GM19099 (cell line): ENCODE measurements around the gene ENTPD8.
A peak's percentile ranks its signal among the peaks of the same experiment; 100 is the strongest.

Experiments
- POLR2A ChIP-seq: IDR thresholded peaks from 3 replicates; pipeline ENCODE4 v1.6.1; 2011; ENCODE audit warnings: low read depth; ENCODE audit not compliant: insufficient read length; ENCODE audit errors: extremely low read depth

Gene ENTPD8

DNA sequence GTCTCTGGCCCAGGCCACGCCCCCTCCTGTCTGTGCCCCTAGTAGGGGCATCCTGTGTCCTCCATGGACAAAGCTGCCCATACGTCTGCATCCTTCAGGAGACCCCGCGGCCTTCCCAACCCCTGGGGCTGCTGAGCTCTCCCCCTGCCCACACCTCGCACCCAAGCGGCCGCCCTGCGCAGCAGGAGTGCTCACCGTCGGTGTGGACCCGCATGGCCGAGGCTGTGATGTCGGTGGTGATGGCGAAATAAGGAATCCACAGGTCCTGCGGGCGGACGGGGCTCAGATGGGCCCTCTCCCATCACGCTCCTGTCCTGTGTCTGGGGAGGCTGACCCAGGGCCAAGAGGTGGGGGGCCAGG lies 22.8 kb upstream of the ENTPD8 start:
- no peak for TF ChIP-seq POLR2A

DNA sequence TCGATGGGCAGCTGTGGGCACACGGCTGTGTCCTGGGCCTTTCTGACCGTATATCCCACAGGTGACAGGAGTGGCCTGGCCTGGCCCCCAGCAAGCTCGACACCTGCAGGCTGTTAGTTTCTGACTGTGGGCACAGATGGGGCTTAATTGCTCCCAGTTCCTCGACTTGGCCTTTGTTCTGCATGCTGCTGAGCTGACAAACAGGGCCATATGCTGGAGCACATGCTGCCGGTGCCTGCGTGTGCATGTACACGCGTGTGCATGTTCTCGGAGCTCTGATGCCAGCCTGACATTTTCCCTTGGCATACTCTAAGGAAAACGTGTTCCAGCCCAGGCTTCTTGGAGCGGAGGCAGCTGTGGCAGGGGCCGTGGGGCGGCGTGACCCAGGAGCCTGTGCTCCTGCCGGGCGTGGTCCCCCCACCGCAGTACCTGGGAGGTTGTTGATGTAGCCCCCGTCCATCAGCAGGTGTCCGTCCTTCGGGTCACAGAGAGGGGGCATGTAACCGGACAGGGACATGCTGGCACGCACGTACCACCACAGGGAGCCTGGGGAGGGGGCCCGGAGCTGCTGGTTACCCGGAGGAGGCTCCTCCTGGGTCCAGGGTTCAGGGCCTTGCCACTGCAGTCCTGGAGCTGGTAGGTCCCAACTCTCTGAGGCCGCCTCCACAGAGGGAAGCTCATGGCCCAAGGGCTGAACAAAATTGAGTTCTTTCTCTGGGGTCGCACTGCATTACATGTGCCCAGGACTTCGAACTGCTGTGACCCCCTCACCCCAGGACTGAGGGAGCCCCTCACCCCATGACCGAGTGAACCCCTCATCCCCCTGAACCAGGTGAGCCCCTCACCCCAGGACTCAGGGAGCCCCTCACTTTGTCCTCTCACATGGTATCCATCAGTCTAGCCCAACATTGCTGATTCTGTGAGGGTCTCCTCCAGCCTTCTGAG lies 22.1 kb upstream of the ENTPD8 start:
- TF ChIP-seq POLR2A, result no peak

DNA sequence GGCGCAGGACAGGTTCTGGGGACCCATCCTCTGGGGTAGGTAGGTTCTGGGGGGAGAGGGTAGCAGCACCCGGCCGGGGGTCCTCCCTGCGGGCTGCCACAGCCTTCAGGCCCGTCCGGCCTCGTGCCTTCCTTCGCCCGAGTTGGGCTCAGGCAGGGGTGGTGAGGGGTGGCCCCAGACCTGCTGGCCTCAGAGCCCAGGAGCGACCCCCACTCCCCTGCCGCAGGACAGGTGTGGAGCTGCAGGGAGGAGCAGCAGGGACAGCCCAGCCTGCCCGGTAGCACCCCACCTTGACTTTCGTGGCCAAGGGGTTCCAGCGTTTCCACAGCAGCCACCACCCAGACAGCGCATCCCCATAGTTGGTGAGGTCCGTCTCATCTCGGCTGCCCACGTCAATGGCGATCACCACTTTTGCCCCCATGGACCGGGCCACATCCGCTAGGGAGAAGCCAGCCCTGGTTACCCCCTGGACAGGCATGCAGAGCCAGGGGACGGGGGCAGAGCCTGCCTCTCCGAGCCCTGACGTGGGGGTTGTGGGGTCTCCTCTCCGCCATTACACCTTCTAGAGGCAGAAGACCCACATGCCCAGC lies 21.3 kb upstream of the ENTPD8 start:
- TF ChIP-seq POLR2A, result no peak

DNA sequence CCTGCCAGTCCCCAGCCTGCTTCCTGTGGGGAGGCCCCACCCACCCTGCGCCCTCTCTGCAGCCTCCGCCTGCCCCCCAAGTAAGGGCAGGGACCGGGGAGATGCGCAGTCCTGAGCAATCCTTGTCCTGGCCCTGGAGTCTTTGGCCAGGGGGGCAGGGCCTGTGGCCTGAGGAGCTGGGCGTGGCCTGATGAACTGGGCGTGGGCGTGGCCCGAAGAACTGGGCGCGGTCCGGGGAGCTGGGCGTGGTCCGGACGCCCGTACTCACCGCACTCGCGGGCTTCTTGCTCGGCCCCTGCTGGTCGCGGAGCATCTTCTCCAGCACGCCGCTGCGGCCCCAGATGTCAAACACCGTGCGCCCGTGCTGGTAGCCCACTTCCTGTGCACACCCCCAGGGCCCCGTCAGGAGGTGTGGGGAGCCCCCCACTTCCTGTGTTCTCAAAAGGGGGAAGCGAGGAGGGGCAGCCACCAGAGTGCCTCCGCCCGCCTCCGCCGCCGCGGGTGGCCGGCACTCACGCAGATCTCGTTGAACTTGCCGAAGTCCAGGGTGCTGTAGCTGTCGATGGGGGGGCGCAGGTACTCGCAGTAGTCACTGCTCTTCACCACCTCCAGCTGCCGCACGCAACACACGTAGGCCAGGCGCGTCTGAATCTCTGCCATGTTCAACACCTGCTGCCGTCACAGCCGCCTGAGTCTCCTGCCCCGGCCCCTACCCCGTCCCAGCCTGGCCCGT lies 20.7 kb upstream of the ENTPD8 start:
- TF ChIP-seq POLR2A, result peak; percentile 54

DNA sequence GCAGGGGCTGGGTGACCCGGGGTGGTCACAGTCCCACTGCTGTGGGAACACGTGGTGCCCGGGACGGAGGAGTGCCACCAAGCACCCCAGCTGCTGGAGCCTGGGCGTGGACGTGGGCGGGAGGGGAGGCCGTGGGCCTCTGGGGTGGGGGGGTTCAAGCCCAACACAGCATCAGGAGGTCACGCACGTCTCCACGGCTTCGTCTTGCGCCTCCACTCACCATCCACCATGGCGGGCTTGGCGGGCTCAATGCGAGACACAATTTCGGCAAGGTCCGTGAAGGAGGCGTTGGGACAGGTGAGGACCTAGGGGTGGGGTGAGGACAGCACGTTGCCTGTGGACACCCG lies 20.1 kb upstream of the ENTPD8 start:
- no peak for TF ChIP-seq POLR2A

DNA sequence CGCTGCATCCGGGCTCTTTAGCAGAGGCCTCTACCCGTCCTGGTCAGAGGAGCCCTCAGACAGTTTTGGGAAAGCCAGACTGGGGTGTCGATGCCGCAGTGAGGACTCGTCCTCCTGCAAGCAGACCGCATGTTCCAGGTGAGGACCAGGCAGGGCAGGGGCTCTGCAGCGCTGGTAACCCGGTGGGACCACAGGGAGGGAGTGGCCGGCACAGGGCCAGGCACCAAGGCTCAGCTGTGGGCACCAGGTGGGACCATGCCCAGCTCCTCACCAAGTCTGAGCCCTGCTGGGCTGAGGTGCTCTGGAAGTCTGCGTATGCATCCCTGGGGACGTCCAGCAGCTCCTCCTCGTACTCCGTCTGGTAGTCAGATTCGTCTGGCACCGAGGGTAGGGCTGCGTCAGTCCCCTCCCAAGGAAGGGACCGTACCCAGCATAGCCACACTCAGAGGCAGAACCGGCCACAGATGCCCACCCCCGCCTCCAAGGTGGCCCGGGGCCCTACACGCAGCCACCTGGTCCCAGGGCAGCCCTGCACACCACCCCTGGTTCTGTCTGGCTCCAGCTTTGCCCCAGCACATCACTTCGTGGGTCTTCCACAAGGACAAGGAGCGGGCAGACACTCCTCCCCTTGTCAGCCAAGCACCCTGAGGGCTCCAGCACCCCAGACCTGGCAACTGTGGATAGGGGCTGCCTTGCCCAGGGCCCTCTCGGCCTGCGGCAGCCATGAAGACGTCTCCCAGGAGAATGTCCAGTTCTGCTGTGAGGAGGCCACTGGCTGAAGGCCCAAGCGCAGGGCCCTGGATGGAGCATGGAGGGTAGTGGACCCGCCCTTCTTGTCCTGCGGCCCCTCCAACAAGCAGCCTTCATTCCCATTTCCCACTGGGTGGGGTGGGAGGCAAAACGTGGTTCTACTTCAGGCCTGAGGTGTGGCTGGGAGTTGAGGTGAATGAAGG lies 19.5 kb upstream of the ENTPD8 start:
- no peak for TF ChIP-seq POLR2A

DNA sequence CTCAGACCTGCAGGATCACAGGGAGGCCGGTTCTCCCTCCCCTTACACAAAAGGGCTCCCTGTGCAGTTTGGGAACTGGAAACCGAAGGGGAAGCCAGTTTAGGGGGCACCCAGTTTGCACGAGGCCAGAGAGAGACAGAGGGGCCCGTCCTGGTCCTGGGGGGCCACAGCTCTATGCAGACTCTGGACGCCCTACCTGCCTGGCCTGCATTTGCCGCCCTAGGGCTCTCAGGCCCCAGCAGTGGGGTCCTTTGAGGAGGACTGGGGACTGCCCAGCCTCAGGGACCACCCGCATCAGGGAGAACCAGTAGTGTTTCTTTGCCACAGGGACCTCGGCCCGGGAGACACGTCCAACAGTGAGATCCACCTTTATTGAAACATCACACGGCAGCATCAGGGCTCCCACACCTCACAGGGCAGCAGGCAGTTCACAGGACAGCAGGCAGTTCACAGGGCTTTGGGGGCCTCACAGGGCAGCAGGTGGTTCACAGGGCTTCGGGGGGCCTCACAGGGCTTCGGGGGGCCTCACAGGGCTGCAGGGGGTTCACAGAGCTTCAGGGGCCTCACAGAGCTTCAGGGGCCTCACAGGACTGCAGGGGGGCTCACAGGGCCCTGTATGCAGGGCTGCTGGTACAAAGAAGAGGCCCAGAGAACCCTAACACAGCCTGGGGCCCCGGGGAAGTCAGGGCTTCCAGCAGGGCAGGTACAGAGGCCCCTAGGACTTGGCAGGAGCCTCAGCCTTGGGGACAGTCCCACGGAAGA lies 18.6 kb upstream of the ENTPD8 start:
- no peak for TF ChIP-seq POLR2A

DNA sequence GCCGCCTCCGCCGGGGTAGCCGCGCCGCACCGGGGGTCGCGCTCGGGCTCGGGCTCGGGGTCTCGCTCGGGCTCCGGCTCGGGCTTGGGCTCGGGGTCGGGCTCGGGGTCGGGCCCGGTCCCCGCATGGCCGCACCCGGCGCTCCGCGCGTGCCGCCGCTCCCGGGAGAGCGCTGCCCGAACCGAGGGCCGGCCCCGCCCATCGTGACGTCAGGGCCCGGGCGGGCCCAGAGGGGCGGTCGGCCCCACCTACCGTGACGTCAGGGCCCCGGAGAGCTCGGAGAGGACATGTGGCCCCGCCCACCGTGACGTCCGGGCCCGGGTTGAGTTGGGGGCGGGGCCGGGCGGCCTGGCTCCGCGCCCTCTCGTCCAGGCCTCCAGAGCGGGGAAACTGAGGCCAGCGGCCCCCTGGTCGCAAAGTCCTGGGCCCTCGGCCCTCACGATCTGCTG lies 18.0 kb upstream of the ENTPD8 start, which contains the start of gene NSMF:
Gene NSMF (minus strand): TSS at position 183 of the 449 bp plus-strand sequence. CDS start 232 bp downstream, outside the sequence.
- TF ChIP-seq POLR2A, result peak; percentile 70

DNA sequence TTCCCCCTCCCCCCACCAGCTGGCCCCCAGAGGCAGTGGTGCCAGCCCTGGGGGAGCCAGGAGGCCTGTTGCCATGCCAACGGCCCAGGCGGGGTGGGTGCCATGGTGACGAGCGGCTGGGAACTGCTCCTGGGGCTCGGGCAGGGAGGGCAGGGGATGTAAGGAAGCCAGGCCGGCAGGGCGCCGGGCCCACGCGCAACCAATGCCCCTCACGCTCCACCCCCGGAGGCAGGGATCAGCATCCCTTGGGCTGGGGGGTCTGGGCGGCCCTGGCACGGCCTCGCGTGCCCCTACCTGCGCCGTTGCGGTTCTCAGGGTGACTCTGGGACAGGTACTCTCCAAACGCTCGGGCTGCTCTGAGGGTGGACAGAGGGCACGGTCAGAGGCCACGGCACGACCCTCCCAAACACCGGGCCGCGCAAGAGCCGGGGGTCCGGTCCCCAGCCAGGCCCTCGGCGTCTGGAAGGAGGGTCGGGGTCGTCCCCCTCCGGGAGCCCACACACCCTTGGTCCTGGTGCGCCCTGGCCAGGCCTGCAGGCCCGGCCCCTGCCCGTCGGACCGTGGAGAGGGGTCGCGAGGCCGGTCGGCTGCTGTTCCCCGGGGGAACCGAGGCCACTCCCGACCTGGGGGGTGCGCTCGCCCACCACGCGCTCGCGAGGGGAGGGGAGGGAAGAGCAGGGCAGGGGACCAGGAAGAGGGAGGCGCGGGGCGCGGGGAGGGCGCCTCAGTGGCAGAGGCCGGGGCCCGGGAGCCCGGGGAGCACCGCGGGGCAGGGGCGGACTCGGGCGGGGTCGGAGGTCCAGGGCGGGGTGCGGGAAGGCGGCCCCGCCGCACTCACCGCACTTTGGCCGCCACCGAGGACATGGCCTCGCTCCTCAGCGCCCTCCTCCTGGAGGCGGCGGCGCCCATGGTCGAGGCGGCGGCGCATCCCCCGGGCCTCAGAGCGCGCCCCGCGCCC lies 17.3 kb upstream of the ENTPD8 start:
- TF ChIP-seq POLR2A, result no peak

DNA sequence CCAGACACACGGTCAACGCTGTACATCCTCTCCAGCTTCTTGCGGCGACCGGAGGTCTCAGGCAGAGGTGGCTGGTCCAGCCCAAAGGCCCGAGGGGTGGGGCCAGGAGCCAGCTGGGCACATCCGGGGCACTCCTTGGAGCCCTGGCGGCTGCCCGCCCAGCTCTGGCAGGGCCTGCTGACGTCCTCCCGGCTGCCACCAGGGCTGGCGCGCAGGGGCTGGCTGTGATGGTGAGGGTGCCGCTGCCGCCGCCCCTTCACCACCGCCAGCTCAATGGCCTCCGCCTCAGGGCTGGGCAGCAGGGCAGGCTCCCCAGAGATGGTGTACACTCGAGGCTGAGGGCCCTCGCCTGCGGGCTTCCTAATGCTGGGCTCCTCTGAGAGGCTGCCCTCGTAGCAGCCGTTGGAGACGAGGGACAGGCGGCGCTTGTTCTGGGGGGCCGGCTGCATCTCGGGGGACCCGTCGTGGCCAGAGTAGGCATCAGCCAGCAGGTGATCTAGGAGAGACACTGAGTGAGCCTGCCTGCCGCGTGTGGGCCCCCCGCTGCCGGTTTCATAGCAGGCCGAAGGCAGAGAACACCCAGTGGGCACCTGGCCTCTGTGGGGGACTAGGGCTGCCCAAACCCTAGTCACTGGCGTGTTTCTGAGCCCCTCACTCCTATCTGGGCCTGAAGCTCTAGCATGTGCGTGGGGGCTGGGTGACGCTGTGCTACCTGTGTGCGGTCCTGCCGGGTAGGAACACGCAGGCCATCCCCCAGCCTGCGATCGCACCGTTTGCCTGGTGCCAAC lies 16.4 kb upstream of the ENTPD8 start:
- no peak for TF ChIP-seq POLR2A

DNA sequence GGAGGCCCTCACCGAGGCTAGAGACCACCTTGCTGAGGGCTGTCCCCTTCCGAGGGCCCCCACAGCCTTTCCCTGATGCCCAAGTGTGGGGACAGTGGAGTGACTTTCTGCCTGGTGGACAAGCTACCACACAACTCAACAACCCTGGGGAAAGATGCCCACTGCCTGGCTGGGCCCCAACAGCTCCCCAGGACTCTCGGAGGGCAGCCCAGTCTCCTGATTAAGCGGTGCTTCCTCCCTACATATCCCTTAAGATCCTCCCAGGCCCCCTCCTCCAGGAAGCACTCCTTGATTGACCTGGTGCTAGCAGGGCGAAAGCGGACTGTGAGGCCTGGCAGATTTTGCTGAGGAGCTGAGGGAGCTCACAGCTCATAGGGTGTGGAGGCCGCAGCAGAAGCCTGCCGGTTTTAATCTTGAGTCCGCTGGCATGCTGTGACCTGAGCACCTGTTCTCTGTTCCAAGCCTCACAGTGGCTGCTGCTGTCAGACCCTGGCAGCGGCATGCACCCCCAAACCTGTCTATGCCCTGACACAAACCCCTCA lies 15.8 kb upstream of the ENTPD8 start:
- TF ChIP-seq POLR2A, result no peak
